MG63 (cell line): ENCODE data around the gene RAB3A. TPM values are rescaled to one million over a fixed set of nuclear protein-coding genes. Genes with fewer than 3 reads are reported as not detected.
"Not testable (repeated sequence)": the region's sequence is repeated elsewhere in the genome, so short reads cannot be mapped to it uniquely, and the experiment has no call there.

Experiments
- DNase-seq: peaks from one replicate; pipeline ENCODE4 v3.0.0-alpha.2; 2020
- H3K27me3 ChIP-seq: fragments of 250-450 bp; sonication (Bioruptor Pico); 2 replicates; pipeline ENCODE4 v1.5.1; 2020; ENCODE audit warnings: mild to moderate bottlenecking, moderate library complexity
- H3K36me3 ChIP-seq: fragments of 250-450 bp; sonication (Bioruptor Pico); 2 replicates; pipeline ENCODE4 v1.5.1; 2020; ENCODE audit warnings: mild to moderate bottlenecking, moderate library complexity
- H3K4me3 ChIP-seq: fragments of 250-450 bp; sonication (Bioruptor Pico); 2 replicates; pipeline ENCODE4 v1.5.1; 2020; ENCODE audit warnings: mild to moderate bottlenecking, moderate library complexity
- H3K9me3 ChIP-seq: fragments of 250-450 bp; sonication (Bioruptor Pico); 2 replicates; pipeline ENCODE4 v1.5.1; 2020; ENCODE audit warnings: mild to moderate bottlenecking, moderate library complexity
- total RNA-seq: library from RNA; depleted of rRNA; stranded (reverse); fragments of >200 nt; shearing (Covaris generic); gene quantifications from 2 replicates; pipeline ENCODE4 v1.2.3, GENCODE V29; 2014; ENCODE audit warnings: low replicate concordance

Gene RAB3A
- total RNA-seq, 1 experiment from 2014 or later = 0.99 TPM

DNA sequence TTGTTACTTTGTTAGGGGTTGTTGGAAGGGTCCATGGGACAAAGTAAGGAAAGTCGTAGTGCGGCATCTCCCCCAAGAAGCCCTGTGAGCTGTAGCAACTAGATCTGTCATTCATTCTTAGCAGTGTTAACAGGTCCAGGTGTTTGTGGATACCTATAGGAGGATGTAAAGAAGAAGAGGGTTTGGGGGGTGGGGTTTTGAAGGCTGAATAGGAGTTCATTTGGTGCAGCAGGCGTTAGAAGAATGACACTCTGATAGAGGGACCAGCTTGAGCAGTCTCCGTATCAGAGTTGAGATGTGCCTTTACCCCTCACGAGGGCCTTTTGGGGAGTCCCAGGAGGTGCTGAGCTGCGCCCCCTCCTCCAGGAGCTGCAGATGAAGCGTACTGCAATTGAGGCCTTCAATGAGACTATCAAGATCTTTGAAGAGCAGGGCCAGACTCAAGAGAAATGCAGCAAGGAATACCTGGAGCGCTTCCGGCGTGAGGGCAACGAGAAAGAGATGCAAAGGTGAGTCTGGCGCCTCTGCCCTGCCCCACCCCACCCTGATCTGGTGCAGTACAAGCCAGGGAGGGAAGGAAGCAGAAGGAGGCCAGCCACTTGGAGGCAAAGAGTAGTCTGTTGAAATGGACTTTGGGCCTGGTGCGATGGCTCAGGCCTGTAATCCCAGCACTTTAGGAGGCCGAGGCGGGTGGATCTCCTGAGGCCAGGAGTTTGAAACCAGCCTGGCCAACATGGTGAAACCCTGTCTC lies 37.9 kb downstream of the RAB3A start:
- Histone ChIP-seq H3K4me3 (no peak overlapping the region), H3K9me3 (no peaks in the 10 kb centered on the region), H3K36me3 (peaks cover 64% of the 10 kb centered on the region), H3K27me3 (no peaks in the 10 kb centered on the region)
- DNase-seq = no peak

DNA sequence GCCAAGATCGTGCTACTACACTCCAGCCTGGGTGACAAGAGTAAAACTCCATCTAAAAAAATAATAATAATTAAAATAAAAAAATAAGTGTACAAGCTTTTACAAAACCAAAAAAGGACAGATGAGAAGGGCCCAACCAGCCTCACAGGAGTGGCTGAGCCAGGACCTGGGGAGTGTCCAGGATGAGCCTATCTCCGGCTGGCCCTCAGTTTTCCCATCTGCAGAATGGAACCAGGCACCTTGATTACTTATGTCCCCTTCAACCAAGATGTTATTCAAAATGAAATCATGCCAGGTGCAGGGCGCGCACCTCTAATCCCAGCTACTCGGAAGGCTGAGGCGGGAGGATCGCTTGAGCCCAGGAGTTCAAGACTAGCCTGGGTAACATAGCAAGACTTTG lies 39.8 kb downstream of the RAB3A start:
- DNase-seq = no peak
- Histone ChIP-seq H3K27me3 (no peaks in the 10 kb centered on the region), H3K36me3 (peaks cover 62% of the 10 kb centered on the region), H3K9me3 (no peaks in the 10 kb centered on the region), H3K4me3 (no peak overlapping the region)

DNA sequence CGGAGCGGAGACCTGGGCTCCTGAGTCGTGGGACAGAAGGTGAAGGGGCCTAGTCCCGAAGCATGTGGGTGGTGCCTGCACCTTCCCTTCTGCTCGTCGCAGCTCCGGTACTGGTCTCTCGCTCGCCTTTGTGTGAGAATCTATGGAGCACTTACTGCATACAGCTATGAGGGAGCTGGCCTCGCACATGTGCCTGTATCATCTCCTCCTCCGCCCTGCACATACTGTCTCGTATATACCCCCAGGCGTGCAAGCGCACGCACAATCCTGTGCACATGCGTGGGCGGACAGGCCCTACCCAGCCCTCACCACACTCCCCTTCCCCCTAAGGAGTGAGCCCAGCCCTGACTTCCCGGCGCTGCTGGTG lies 42.2 kb downstream of the RAB3A start:
- H3K27me3 ChIP-seq = no peaks in the 10 kb centered on the region
- DNase-seq = no peak
- peaks cover 52% of the 10 kb centered on the region for H3K36me3 ChIP-seq
- no peaks in the 10 kb centered on the region for H3K9me3 ChIP-seq
- H3K4me3 ChIP-seq = no peak overlapping the region

DNA sequence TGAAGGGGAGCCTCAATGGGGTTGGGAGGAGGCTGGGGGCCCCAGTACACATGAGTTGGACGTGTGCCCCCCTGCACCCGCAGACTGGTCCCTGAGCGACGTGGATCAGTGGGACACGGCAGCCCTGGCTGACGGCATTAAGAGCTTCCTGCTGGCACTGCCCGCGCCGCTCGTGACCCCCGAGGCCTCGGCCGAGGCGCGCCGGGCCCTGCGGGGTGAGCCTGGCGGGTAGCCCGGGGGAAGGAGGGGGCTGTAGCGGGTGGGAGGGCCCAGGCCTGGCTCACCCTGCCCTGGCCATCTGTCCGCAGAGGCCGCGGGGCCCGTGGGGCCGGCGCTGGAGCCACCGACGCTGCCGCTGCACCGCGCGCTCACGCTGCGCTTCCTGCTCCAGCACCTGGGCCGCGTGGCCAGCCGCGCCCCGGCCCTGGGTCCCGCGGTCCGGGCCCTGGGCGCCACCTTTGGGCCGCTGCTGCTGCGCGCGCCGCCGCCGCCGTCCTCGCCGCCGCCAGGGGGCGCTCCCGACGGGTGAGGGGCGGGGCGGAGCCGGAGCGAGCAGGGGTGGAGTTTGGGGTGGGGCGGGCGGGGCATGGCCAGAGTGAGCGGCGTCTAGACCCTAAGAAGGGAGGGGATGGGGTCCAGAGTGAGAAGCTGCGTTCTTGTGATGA lies 42.7 kb downstream of the RAB3A start:
- Histone ChIP-seq H3K9me3 (no peaks in the 10 kb centered on the region), H3K27me3 (no peaks in the 10 kb centered on the region), H3K4me3 (peak overlapping the region; percentile 21), H3K36me3 (peaks cover 52% of the 10 kb centered on the region)
- peak; percentile 59 for DNase-seq

DNA sequence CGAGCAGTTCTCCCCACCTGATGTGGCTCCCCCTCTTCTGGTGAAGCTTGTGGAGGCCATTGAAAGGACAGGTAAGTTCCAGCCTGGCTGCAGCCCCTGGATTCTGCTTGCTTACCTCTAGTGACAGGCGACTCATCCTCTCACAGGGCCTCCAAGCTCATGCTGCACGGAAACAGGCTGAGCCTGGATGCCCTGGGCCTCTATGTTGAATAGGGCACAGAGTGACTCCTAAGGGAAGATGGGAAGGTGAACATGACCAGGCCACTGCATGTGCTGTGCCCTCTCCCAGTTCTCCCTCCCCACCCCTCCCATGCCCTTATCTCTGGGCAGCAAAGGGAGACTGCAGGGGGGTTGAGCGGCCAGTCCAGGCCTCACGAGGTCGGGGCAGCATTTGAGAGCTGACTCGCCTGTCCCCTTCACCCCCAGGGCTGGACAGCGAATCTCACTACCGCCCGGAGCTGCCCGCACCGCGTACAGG lies 43.3 kb downstream of the RAB3A start:
- Histone ChIP-seq H3K9me3 (no peaks in the 10 kb centered on the region), H3K36me3 (peaks cover 48% of the 10 kb centered on the region), H3K4me3 (peak overlapping the region; percentile 21), H3K27me3 (no peaks in the 10 kb centered on the region)
- peak; percentile 12 for DNase-seq

DNA sequence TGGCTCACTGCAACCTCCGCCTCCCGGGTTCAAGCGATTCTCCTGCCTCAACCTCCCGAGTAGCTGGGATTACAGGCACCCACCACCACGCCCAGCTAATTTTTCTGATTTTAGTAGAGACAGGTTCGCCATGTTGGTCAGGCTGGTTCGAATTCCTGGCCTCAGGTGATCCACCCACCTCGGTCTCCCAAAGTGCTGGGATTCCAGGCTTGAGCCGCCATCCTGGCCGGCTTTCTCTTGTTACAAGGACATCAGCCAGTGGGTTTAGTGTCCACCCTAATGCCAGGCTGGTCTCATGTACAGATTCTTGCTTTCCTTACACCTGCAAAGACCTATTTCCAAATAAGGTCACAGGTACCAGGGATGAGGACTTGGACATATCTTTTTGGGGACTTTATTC lies 44.0 kb downstream of the RAB3A start:
- H3K4me3 ChIP-seq = no peak overlapping the region
- no peaks in the 10 kb centered on the region for H3K27me3 ChIP-seq
- H3K36me3 ChIP-seq = peaks cover 45% of the 10 kb centered on the region
- no peak for DNase-seq
- H3K9me3 ChIP-seq = no peaks in the 10 kb centered on the region

DNA sequence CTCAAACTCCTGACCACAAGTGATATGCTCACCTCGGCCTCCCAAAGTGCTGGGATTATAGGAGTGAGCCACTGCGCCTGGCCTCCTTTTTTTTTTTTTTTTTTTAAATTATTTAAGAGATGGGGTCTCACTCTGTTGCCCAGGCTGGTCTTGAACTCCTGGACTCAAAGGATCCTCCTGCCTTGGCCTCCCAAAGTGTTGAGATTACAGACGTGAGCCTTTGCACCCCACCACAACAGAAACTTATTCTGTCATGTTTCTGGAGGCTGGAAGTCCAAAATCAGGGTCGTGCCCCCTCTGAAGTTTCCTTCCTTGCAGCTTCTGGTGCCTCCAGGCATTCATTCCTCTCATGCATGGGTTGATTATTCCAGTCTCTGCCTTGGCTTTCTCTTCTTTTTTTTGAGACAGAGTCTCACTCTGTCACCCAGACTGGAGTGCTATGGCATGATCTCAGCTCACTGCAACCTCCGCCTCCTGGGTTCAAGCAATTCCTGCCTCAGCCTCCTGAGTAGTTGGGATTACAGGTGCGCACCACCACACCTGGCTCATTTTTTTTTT lies 44.7 kb downstream of the RAB3A start:
- H3K9me3 ChIP-seq, H3K4me3 ChIP-seq, DNase-seq, H3K27me3 ChIP-seq: not testable (repeated sequence)
- H3K36me3 ChIP-seq = peaks cover 43% of the 10 kb centered on the region

DNA sequence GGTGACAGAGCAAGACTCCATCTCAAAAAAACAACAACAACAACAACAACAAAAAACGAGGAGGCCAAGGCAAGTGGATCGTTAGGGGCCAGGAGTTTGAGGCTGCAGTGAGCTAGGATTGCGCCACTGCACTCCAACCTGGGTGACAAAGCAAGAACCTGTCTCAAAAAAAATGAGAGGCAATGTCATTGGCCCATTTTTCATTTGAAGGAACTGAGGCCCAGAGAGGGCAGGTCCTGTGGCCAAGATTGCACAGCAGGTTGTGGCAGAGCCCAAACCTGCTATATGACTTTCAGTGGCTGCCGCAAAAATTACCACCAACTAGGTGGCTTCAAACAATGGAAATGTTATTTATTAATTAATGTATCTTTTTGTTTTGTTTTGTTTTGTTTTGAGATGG lies 45.4 kb downstream of the RAB3A start:
- no peak for DNase-seq
- Histone ChIP-seq H3K9me3 (no peaks in the 10 kb centered on the region), H3K4me3 (no peak overlapping the region), H3K36me3 (peaks cover 36% of the 10 kb centered on the region), H3K27me3 (no peaks in the 10 kb centered on the region)

DNA sequence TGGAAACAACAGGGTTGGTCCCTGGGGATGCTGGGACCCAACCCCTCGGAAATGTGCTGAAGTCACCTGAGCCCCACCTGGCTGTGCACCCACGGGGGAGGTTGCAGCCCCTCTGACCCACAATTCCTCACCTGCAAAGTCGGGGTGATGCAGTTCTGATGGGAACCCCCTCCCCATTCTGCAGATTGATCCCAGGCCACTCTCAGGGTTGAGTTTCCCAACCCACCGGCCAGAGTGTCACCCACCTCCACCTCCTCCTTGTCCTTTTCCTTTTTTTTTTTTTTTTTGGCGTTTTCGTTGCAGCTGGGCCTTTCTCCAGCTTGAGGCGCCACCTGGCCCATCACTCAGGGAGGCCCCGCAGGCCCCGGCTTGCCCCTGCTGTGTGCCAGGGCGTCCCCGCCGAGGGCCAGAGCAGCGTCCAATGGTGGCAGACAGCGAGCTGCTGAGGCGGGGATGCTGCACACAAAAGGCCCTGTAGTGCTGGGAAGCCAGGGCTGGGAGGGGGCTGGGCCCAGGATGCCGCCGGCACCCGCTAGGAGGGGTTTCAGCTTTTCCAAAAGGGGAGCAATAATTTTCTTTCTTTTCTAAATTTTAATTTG lies 46.3 kb downstream of the RAB3A start:
- H3K4me3 ChIP-seq = no peak overlapping the region
- H3K9me3 ChIP-seq = no peaks in the 10 kb centered on the region
- H3K27me3 ChIP-seq = no peaks in the 10 kb centered on the region
- no peak for DNase-seq
- peaks cover 27% of the 10 kb centered on the region for H3K36me3 ChIP-seq

DNA sequence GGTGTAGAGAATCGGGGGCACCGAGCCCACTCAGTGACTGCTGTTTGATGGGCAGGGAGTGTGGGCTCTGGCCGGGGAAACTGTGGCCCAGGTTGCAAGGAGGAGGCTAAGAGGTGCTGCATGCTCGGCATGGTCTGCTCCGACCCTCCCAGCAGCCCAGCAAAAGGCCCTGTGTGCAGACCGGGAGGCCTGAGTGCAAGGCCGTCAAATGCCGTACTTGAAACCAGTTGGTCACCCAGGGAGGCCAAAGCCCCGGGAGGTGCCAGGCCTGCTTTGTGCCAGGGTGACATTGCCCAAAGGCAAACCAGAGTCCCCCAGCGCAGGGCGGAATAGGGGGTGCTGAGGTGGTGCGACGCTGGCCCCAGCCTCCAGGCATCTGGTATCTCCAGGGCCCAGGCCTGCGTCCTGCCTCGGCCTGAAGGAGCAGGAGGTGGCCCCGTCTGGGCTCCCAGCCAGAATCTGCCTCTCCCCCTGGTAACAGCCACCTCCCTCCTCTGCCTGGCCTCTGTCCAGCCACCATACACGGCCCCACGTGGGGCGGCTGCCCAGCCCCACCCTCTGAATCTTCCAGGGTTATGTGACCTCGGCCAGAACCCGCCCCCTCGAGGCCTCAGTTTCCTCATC lies 46.9 kb downstream of the RAB3A start:
- Histone ChIP-seq H3K27me3 (no peaks in the 10 kb centered on the region), H3K36me3 (peaks cover 21% of the 10 kb centered on the region), H3K9me3 (no peaks in the 10 kb centered on the region), H3K4me3 (no peak overlapping the region)
- peak; percentile 52 for DNase-seq

DNA sequence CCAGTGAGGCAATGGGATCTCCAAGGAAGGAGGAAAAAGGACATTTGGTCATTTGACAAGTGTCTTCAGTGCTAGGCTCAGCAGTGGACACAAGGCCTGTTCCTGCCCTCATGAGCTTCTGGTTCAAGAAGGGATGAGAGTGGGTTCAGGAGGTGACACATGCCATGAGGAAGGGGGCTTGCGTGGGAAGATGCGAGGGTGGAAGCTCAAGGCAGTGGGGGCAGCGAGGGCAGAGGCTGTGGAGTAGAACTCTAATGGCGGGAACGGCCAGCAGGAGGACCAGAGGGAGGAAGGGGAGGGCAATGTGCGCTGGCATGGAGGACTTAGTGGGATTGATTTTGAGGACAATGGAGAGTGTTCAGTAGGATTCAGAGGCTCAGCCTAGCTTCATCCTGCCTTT lies 47.6 kb downstream of the RAB3A start:
- DNase-seq = no peak
- Histone ChIP-seq H3K9me3 (no peaks in the 10 kb centered on the region), H3K27me3 (no peaks in the 10 kb centered on the region), H3K4me3 (no peak overlapping the region), H3K36me3 (peaks cover 16% of the 10 kb centered on the region)

DNA sequence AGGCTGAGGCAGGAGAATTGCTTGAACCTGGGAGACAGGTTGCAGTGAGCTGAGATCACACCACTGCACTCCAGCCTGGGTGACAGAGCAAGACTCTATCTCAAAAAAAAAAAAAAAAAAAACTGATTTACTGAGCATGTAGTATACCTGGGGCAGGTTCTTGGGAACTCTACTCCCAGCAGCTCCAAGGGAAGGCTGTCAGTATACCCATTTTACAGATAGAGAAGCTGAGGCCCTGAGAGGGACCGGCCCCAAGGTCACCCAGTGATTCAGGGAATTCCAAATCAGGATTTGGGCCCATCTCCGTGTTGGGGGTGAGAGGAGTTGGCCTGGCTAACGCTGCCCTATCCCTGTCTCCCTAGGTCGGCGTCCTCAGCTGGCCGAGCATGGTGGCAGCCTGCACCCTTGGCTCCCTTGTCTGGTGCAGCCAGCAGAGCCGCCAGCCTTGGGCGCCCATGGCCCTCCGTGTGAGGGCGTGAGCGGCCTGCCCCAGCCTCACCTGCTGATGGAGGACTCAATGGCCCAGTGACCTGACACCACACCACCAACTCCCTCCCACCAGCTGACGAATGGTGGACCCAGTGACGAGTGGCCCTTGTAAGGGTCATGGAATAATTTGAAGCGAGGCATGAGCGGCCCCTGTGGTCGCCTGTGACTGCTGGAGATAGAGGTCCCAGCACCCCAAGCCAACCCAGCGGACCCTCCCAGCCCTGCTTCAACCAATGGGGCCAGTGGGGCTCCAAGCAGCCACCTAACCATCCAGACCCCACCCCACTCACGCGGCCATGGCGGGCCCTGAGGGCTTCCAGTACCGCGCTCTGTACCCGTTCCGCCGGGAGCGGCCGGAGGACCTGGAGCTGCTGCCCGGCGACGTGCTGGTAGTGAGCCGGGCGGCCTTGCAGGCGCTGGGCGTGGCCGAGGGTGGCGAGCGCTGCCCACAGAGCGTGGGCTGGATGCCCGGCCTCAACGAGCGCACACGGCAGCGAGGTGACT lies 48.5 kb downstream of the RAB3A start:
- H3K4me3 ChIP-seq = no peak overlapping the region

DNA sequence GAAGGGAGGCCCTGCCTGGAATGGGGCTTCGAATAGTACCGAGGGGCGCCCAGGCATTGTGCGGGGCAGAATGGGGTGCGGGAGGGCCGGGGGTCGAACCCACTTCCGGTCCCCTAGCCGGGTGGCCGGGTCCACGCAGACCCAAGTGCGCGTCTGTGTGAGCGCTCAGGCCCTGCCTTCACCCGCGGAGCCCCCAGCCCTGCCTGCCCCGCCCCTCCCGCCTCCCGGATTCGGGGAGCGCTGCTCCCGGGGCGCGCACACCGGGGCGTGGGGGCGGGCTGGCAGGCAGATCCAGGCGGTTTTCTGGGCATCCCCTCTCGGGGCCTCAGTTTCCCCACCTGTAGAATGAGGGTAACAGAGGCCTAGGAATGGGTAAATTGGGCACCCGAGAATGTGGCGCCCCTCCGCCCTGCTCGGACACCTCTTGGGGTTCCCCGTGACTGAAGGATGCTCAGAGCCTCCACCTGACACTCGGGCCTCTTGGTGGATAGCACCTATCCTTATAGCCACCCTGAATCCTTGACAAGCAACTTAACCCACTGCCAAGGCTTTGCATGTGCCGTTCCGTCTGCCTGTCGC lies 50.2 kb downstream of the RAB3A start:
- no peaks in the 10 kb centered on the region for H3K9me3 ChIP-seq
- H3K4me3 ChIP-seq = peak overlapping the region; percentile 88
- H3K27me3 ChIP-seq = no peaks in the 10 kb centered on the region
- peaks cover 13% of the 10 kb centered on the region for H3K36me3 ChIP-seq
- DNase-seq = peak; percentile 41

More for the DNA sequence above, 48.5 kb downstream of the RAB3A start:
- Histone ChIP-seq H3K36me3 (peaks cover 13% of the 10 kb centered on the region), H3K9me3 (no peaks in the 10 kb centered on the region), H3K27me3 (no peaks in the 10 kb centered on the region)
- no peak for DNase-seq

DNA sequence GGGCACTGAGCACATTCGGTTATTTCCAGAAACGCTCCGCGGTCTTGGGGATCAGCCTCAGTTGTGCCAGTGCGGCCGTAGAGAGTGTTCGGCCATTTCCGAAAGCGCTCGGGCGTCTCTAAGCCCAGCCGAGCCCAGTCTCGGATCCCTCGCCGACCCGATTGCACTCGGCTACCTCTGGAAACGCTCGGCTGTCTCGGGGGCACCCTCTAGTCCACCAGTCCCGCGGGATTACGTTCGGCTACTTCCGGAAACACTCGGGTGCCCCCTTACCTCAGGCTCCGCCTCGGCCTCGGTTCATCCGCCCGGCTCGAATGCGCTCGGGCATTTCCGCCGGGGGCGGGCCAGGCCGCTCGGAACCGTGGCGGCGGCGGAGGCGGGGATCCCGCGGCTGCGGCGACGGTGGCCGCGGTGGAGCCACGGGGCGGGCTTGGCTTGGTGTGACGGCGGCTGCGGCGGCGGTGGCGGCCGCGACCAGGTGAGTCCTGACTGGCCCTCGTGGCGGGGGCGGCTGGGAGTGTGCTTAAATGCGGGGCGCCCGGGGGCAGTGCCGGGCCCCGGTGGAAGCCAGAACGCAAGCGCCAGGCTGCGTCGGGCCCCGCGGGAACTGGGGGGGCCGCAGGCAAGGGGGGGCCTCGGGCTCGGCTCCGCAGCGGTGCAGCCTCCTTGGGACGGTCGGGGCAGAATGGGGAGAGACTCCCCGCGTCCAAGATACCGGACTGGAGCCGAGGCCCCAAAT lies 50.9 kb downstream of the RAB3A start, which contains the start of gene PIK3R2:
TSS of gene PIK3R2 (plus strand) at position 347 of the 739 bp plus-strand sequence. CDS start 2,717 bp downstream, outside the sequence.
- H3K36me3 ChIP-seq = peaks cover 12% of the 10 kb centered on the region
- H3K9me3 ChIP-seq = no peaks in the 10 kb centered on the region
- peak; percentile 99 for DNase-seq
- H3K27me3 ChIP-seq = no peaks in the 10 kb centered on the region
- H3K4me3 ChIP-seq = peak within 1 kb of the TSS; percentile 88

DNA sequence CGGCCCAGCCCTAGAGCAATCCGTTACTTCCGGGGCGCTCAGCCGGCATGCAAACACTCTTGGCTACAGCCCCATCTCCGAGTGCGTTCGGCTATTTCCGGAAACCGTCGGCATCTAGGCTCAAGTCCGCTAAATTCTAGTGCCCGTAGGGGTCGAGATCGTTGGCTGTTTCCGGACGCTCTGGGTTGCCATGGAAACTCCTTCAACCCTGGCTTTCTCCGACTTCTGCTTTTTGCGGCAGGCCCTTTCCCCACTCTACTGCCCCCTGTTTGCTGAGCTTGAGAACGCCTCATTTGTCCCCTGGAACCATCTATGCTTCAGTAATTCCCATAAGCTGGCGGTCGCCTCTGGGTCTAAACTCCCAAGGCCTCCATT lies 51.4 kb downstream of the RAB3A start:
- Histone ChIP-seq H3K27me3 (no peaks in the 10 kb centered on the region), H3K36me3 (peaks cover 11% of the 10 kb centered on the region), H3K4me3 (peak overlapping the region; percentile 88), H3K9me3 (no peaks in the 10 kb centered on the region)
- peak; percentile 96 for DNase-seq
